GM19468 (cell line): ENCODE results near the gene ARHGAP19.

Experiments used
- ATAC-seq: cut with Tn5 transposase; IDR thresholded peaks from one replicate; pipeline ENCODE4 v1.9.1; 2021; ENCODE audit warnings: mild to moderate bottlenecking, moderate library complexity, moderate number of reproducible peaks; ENCODE audit not compliant: unreplicated experiment; ENCODE audit errors: extremely low read depth

Gene ARHGAP19, protein sequence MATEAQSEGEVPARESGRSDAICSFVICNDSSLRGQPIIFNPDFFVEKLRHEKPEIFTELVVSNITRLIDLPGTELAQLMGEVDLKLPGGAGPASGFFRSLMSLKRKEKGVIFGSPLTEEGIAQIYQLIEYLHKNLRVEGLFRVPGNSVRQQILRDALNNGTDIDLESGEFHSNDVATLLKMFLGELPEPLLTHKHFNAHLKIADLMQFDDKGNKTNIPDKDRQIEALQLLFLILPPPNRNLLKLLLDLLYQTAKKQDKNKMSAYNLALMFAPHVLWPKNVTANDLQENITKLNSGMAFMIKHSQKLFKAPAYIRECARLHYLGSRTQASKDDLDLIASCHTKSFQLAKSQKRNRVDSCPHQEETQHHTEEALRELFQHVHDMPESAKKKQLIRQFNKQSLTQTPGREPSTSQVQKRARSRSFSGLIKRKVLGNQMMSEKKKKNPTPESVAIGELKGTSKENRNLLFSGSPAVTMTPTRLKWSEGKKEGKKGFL

DNA sequence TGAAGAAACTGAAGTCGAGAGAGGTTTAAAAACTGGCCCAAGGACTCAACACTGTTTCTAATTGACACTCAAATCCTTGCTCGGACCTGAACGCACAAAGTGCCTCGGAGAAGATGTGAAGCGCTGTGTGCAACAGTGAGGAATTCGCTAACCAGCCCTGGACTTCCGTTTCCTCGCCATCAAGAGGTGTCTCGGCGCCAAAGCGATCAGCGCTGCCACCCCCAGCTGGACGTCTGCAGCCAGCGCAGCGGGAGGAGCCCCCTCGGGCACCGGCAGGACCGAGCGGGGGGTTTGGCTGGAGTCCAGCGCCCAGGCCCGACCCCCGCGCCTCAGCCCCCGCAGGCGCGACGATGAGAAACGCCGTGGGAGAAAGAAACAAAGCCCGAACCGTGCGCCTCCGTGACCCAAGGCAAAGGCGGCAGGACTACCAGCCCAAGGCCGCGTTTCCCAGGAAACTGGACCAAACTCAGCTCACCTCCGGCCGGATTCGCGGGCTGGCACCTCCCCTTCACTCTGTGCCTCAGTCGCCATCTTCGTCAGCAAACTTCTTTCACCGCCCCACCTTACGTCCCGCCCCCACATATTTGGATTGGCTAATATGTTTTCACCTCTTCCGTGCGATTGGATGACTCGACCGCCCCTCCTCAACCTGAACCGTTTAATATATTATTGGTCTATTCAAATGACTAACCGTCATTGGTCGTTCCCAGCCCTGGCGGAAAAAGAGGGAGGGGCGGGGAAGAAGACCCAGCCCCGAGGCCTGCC is at the start of gene ARHGAP19:
ARHGAP19 (minus strand) TSS at position 541 of the 765 bp plus-strand sequence; CDS start at position 531, 10 bp downstream.
- peak; percentile 74 for ATAC-seq

DNA sequence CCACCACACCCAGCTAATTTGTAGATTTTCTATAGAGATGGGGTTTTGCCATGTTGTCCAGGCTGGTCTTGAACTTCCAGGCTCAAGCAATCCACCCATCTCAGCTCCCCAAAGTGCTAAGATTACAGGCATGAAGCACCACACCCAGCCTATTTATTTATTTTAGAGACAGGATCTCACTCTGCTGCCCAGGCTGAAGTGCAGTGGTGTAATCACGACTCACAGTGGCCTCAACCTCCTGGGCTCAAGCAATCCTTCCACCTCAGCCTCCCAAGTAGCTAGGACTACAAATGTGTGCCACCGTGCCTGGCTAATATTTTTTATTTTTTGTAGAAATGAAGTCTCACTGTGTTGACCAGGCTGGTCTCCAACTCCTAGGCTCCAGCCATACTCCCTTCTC is 49.0 kb upstream of the ARHGAP19 start:
- ATAC-seq = no peak

DNA sequence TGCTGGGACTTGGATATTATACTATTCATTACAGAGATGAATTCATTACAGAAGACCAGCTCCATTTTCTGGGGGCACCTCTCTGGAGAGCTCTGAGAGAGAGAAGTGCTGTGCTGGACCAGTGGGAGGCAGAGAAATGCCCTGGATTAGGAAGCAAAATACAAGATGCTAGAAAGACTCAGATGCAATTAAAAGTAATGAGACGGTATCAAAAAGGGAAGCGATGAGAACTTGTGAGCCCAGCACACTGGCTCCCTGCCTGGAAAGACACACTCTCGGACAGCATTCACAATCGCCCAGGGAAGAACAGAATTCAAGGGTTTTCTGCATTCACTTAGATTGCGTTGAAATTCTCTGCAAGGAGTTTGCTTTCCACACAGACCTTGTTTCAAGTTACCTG is 45.6 kb upstream of the ARHGAP19 start:
- no peak for ATAC-seq

DNA sequence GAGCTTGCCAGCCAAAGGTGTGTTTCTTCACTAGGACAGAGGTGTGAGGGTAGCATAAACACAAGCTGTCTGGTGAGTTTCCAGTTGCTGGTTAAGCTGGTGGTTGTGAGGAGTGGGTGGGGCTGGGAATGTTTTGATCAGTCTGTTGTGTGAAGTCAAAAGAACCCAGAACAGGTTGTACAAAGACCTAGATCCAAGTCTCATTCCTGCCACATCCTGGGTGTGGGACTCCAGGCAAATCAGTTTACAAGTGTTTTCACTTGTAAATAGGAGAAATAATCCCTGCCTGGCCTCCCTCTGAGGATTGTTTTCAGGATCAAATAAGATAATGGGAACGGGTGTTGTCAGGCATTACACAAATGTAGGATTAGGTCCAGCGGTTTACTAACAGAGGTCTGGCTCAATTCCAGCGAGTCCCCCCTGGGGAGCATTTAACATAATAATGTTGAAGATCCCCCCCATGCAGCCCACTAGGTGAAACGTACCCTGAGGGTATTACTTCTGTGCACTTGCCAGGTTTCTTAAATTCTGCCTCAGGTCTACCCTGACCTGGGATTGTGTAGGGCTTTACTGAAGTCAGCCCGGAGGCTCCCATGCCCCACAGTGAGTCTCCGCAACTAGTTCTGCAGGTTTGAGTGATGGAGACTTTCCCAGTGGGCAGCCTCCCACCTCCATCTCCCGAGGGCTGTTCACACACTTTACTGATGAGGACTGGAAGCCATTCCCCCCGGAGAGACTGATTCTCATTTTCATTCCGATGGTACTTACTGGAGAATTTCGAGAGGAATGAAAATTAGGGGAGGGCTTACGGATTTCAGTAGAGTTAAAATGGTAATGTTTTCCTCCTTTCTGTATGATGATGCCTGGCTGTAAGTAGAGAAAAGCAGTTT is 44.8 kb upstream of the ARHGAP19 start:
- ATAC-seq = no peak

DNA sequence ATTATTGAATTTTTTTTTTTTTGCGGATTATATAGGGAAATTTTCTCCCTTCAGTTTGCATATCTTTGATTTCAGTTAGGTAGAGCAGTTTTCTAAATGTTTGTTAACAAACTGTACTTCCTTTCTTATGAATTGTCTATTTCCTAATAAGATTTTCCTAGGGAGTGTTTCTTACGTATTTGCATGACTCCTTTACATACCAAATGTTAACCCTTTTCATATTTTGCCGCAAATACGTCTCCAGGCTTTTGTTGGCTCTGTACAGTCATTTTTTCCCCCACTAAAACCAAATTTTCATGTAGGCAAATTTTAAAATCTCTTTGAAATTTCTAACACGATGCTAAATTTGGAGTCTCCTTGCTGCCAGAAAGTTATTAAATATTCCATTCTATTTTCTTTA is 44.0 kb upstream of the ARHGAP19 start:
- no peak for ATAC-seq

DNA sequence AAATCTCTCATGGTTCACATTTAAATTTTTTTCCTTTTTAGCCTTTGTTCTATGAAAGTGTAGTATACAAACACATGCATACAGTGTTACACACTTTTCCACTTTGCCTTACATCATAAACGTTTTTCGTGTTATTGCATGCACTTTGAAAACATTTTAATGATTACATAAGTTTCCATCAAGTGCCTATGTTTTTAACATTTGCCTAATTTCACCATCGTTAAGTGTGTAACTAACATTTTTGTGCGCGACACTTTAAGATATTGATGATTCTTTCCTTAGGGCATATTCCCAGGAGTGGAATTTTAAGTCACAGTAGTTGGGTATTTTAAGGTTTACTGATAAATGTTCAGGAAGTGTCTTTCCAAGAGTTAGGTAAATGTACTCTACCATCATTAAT is 43.6 kb upstream of the ARHGAP19 start:
- ATAC-seq = no peak

DNA sequence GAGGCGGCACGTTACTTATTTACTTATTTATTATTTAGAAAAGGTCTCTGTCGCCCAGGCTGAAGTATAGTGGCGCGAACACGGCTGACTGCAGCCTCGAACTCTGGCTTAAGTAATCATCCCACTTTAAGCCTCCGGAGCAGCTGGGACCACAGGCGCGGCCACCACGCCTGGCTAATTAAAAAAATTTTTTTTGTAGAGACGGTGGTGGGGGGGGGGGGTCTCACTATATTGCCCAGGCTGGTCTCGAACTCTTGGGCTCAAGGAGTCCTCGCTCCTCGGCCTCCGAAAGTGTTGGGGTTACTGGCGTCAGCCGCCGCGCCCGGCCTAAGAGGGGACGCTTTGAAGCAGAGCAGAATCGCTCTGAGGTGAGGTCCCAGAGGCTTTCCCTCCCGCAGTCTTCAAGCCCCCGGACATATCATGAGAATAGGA is 42.8 kb upstream of the ARHGAP19 start:
- ATAC-seq = no peak

DNA sequence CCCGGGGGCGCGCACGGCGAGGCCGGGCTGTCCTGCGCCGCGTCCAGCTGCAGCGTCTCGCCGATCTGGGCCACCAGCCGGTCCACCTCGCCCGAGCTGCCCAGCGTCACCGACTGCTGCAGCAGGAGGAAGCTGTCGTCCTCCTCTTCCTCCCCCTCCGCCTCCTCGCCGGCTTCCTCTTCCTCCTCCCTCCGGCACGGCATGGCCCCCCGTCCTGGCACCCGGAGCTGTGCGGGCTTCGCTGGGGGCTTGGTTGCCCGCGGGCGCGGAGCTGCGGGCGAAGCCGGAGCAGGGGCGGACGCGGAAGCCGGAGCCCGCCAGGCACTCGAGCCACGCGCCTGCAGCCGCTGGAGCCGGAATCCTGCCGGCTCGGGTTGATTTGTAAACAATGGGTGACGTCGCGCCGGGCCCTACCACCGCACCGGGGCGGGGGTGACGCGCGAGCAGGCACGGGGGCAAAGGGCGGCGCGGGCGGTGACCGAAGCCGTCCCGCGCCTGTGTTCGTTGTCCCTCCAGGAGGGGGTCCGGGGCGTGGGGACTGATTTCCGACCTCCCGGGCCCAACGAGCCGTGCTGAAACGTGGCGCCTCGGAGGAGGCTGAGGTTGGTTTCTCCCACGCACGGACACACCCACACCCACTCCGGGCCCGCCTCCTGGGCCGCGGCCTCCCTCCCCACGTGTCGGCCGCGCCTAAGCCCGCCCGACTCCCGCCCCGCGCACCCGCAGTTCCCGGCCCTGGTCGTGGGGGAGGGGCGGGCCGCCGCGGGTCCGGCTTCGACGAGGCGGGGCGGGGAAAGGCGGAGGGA is 42.1 kb upstream of the ARHGAP19 start, which contains the start of gene FRAT2:
FRAT2 (minus strand) TSS at position 360 of the 806 bp plus-strand sequence; CDS start at position 203, 157 bp downstream.
- ATAC-seq = peak; percentile 52

DNA sequence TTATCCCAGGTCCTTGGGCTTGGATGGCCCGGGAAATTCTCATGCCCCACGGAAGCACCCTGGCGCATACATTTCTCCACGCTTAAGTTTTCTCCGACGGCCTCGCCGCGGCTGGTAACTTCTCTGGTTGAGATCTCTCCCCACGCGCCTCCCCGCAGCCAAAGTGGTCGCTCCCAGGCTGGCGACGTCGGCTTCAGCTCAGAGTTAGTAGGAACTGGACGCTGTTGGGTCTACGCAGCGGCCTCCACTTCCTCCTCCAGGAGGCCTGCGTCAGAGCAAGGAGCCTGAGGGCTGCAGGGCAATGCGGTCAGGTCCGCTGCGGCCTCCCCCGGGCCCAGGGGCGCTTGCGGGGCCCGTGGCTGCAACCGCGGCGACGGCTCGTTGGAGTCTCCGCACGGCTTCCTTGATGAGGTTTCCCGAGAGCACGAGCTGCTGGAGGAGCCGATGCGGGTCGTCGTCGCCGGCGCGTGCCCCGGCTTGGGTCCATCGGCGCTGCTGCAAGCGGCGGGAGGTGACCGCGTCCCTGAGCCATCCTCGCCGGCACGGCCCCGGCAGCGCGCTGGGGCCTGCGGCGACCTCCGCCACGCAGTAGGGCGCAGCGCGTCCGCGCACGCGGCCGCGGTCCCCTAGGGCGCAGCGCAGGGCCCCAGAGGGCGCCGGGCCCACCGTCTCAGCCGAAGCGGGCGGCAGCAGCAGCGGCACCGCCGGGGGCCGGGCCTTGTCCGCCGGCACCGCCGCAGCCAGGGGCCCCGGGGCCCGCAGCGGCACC is 41.3 kb upstream of the ARHGAP19 start:
- no peak for ATAC-seq

DNA sequence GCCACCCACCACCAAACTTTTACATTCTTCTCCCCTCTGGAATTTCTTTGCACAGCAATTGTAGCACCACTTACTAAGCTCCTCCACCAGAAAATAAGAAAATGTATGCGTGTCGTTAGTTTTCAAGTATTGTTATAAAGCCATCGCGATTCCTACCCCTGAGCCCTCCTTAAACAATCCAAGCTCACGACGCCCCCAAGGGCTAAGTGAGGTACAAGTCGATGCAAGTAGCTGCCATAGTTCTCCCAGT is 40.8 kb upstream of the ARHGAP19 start:
- no peak for ATAC-seq

DNA sequence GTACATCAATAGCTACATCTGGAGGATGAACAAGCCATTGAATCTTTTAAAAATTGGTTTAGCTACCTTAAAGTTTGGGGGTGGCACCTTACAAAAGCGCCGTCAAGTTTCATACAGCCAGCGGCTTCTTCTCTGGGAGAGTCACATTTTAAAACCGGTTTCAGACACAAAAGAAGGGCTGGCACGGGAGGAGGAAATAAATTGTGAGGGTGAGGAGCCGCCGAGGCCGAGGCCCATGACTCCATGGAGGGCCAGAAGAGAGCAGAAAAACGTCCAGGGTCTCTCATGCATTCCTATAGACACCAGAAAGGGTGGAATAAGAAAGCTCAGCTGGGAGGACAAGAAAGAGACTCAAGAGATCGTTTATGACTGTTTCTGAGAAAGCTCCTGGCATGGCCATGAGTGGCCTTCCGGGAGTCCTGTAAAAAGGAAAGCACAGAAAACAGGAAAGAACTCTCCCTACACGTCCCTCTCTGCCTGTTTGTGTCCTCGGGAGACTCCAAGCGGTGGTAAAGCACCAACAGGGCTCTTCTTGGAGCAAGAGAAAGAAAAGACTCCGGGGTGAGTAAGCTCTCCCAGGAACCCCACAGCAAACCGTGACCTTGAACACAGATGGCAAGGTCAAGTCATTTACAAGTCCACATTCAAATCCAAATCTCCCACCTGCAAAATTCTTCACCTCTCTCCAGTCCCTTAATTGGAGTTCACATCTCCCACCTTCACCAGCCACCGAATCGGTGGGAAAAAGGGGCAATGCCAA is 40.3 kb upstream of the ARHGAP19 start:
- no peak for ATAC-seq

DNA sequence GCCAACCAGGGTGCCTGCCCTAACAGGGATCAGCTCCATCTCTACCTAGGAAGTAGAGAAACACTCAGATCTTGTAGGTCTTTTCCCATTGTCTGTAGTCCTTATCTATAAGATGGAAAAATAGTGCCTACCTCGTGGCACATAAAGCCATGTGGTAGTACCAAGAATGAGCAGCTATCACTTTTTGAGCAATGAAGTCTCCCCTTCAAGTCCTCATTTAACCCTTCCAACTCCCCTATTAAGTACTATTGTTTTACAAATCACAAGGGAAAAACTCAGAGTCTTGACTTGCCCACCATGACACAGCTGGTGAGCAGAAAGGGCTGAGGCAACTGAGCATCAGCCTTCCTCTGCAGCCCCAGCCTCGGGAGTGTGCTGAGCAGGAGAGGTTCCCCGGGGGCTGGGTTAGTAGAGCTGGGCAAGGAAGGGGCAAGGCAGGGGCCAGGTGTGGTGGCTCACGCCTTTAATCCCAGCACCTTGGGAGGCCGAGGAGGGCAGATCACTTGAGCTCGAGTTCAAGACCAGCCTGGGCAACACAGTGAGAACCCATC is 38.8 kb upstream of the ARHGAP19 start:
- ATAC-seq = no peak

DNA sequence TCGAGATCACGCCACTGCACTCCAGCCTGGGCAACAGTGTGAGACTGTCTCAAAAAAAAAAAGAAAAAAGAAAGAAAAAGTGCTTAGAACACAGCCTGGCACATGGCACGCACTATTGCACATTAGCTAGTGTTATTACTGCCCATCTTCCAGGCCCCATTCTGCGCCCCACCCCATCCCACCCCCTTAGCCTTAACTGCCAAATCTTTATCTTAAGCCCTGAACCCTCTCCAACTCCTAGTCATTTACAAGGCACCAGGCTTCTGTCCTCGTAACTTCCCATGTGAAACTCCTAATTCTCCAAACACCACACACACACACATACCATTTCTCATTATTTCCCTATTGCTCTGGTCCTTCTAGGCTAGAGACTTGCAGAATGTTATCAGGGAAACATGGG is 37.3 kb upstream of the ARHGAP19 start:
- no peak for ATAC-seq

DNA sequence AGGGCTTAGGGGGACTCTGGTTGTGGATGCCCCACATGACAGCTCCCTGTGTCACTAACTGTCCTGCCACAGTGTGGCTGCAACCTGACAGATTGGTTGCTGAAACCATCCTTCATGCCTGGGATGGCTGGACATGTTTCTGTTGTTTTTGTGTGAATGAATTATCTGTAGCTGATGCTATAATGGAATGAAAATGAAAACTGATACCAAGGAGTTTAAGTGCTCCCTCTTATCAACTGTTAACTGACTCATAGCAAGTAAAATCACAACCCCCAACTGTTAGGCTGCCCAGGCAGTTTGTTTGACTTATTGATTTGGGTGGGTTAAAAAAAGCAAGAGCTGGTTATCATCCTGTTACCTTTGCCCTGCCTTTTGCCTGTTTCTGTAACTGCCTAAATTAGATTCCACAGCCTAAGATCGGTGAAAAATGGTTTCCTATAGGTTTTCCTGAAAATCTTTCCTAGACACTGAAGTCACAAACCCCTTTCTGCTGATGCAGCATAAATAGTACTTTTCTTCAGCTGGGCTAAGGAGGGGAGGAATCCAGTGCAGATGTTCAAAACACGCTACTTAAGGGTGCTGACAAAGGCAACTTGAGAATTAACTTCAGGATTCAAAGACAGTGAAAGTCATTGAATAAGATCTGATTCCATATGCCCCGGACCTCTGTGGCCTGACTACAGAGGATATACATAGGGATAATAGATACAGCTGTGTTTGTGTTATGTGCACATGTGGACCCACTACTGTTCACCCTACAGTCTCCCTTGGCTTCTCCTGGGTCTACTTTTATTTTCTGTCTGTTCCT is 36.4 kb upstream of the ARHGAP19 start:
- ATAC-seq = no peak

DNA sequence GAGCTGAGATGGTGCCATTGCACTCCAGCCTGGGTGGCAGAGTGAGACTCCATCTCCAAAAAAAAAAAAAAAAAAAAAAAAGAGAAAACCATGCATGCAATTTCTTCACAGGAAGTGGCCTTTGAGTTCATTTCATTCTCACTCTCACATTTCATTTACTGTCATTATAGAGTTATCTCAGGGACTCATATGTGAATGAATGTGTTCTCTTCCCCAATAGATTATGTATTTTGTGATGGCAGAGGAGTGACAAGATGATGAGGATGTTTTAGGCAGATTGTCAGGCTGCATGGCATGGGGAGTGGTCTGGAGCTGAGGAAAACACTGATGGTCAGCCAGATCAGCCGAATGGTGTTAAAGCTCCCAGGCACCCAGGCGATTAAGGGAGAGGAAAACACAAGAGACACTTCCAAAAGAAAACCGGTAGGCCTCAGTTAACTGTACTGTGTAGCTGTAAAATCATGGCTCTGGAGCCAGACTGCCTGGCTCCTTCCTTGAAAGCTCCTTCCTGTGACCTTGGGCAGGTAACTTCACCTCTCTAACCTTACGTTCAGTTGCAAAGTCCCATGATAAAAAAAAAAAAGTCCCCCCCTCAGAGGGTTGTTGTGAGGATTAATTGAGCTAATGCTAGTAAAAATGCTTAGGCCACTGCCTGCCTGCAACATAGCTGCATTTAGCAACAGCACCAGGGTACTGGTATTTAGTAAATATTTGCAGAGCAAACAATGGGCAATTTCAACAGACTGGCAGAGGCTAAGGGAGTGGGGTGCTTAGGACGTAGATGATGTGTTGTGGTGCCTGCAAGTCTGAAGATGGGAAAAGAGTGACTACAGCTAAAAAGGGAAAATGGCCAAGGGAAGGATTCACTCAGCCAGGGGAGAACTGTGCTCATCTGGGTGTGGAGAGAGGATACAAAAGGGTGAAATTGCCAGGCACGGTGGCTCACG is 35.2 kb upstream of the ARHGAP19 start:
- ATAC-seq = no peak

DNA sequence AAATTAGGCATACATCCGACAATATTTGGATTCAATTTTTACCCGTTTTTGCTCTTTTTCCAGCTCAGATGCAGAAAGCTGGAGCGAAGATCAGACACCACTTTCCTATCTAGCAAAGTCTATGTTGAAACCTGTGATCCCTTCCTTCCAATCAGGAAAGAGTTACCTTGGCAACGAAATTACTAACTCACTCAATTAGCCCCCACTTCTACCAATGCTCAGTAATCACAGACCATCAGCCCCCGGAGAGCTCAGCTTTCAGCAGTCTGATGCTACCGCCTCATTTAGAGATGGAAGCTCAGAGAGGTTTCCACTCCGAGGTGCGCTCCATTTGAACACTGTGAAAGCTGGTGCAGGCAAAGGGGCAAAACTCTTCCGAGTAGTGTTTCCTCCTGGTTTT is 33.3 kb upstream of the ARHGAP19 start:
- no peak for ATAC-seq
